Measurements from ENCODE around the gene SPOPL.

GRCh38 chr2:138564586-138565229 is 63.1 kb downstream of the SPOPL start:
- TF ChIP-seq CTCF (IDR thresholded peaks at IDR 0.05): no peak
- TF ChIP-seq ZFX (IDR thresholded peaks at IDR 0.05; ENCODE audit: borderline replicate concordance): no peak

Measured in 22Rv1 (cell line).